HepG2 (cell line): ENCODE results near the gene SPATA33. TPM values are rescaled to one million over a fixed set of nuclear protein-coding genes. Genes with fewer than 3 reads are reported as not detected.

Source experiments
- ARNTL ChIP-seq: sonication (generic); formaldehyde crosslinking; IDR thresholded peaks from 2 replicates; pipeline ENCODE4 v1.4.0; 2020; ENCODE audit warnings: mild to moderate bottlenecking, missing genetic modification reagents
- CBX5 ChIP-seq: sonication (generic); formaldehyde crosslinking; IDR thresholded peaks from 2 replicates; pipeline ENCODE4 v1.4.0; 2020; ENCODE audit warnings: missing genetic modification reagents, borderline replicate concordance
- EP300 ChIP-seq, 3 experiments: sonication (generic) in 1 of 3; formaldehyde crosslinking in 1 of 3; IDR thresholded peaks; 2 replicates each; pipeline versions ENCODE4 v1.5.1 to v1.6.1; 2011 to 2020; ENCODE audit warnings: low read depth in 2 of 3, low read length in 2 of 3, borderline replicate concordance in 1 of 3, improper control_type of control experiment in 1 of 3, mild to moderate bottlenecking in 1 of 3, missing genetic modification reagents in 1 of 3, moderate library complexity in 1 of 3
- HMG20B ChIP-seq: conservative IDR thresholded peaks from 2 replicates; pipeline ENCODE4 v1.6.1; 2016; ENCODE audit warnings: missing genetic modification reagents, missing compliant biosample characterization
- HNRNPLL ChIP-seq: fragments of 200-400 bp; formaldehyde crosslinking; IDR thresholded peaks from 2 replicates; pipeline ENCODE4 v1.6.1; 2017; ENCODE audit warnings: mild to moderate bottlenecking, low read depth, low read length; ENCODE audit not compliant: poor library complexity, severe bottlenecking
- KAT2B ChIP-seq: fragments of 150-350 bp; IDR thresholded peaks from 2 replicates; pipeline ENCODE4 v1.6.1; 2014; ENCODE audit warnings: low read depth, low read length, borderline replicate concordance
- MXD1 ChIP-seq: sonication (generic); formaldehyde crosslinking; IDR thresholded peaks from 2 replicates; pipeline ENCODE4 v1.4.0; 2020; ENCODE audit warnings: mild to moderate bottlenecking, missing genetic modification reagents
- MXD4 ChIP-seq: IDR thresholded peaks from 2 replicates; pipeline ENCODE4 v1.6.1; 2016; ENCODE audit warnings: mild to moderate bottlenecking, missing biosample characterization, missing genetic modification reagents
- PHF21A ChIP-seq: sonication (generic); formaldehyde crosslinking; IDR thresholded peaks from 2 replicates; pipeline ENCODE4 v1.5.0; 2020; ENCODE audit warnings: mild to moderate bottlenecking, missing genetic modification reagents
- POGZ ChIP-seq: sonication (generic); formaldehyde crosslinking; IDR thresholded peaks from 2 replicates; pipeline ENCODE4 v1.4.0; 2020; ENCODE audit warnings: mild to moderate bottlenecking, missing genetic modification reagents
- RFXANK ChIP-seq: IDR thresholded peaks from 2 replicates; pipeline ENCODE4 v1.6.1; 2016
- TFDP2 ChIP-seq: sonication (generic); formaldehyde crosslinking; IDR thresholded peaks from 2 replicates; pipeline ENCODE4 v1.4.0; 2020; ENCODE audit warnings: missing genetic modification reagents
- TIGD3 ChIP-seq: sonication (generic); formaldehyde crosslinking; IDR thresholded peaks from 2 replicates; pipeline ENCODE4 v1.5.1; 2020; ENCODE audit warnings: mild to moderate bottlenecking, missing genetic modification reagents, borderline replicate concordance
- ZBTB7A ChIP-seq: sonication (generic); formaldehyde crosslinking; IDR thresholded peaks from 2 replicates; pipeline ENCODE4 v1.8.0; 2022; ENCODE audit warnings: mild to moderate bottlenecking, missing genetic modification reagents
- ZFP1 ChIP-seq: IDR thresholded peaks from 2 replicates; pipeline ENCODE4 v1.6.1; 2016
- ZMYM4 ChIP-seq: sonication (generic); formaldehyde crosslinking; IDR thresholded peaks from 2 replicates; pipeline ENCODE4 v1.8.1; 2023; ENCODE audit warnings: mild to moderate bottlenecking, missing genetic modification reagents
- ZNF143 ChIP-seq: sonication (generic); formaldehyde crosslinking; IDR thresholded peaks from 2 replicates; pipeline ENCODE4 v1.4.0; 2020; ENCODE audit warnings: missing genetic modification reagents
- ZNF20 ChIP-seq: sonication (generic); formaldehyde crosslinking; IDR thresholded peaks from 2 replicates; pipeline ENCODE4 v1.4.0; 2020; ENCODE audit warnings: mild to moderate bottlenecking, moderate library complexity, missing genetic modification reagents
- ZNF253 ChIP-seq: sonication (generic); formaldehyde crosslinking; IDR thresholded peaks from 2 replicates; pipeline ENCODE4 v1.8.0; 2022; ENCODE audit warnings: mild to moderate bottlenecking, missing genetic modification reagents, borderline replicate concordance
- ZNF263 ChIP-seq: sonication (generic); formaldehyde crosslinking; IDR thresholded peaks from 2 replicates; pipeline ENCODE4 v1.4.0; 2020; ENCODE audit warnings: missing genetic modification reagents
- ZNF557 ChIP-seq: sonication (generic); formaldehyde crosslinking; IDR thresholded peaks from 2 replicates; pipeline ENCODE4 v1.4.0; 2020; ENCODE audit warnings: missing genetic modification reagents
- ZXDC ChIP-seq: sonication (generic); formaldehyde crosslinking; IDR thresholded peaks from 2 replicates; pipeline ENCODE4 v1.5.0; 2020; ENCODE audit warnings: mild to moderate bottlenecking, missing genetic modification reagents
- polyA plus RNA-seq, 8 experiments: library from polyadenylated mRNA; depleted of rRNA in 3 of 8; stranded (reverse) in 7 of 8; unstranded in 1 of 8; fragments of >200 nt; fragmentation: Illumina TruSeq in 4 of 8; extraction: Trizol in 4 of 8; gene quantifications; 2 replicates each; pipeline versions ENCODE4 v1.2.1 to v1.2.3, GENCODE V29; 2011 to 2016; ENCODE audit warnings: low read depth in 4 of 8, missing spikeins in 1 of 8, mixed read lengths in 1 of 8; ENCODE audit not compliant: insufficient read depth in 1 of 8
- total RNA-seq, 5 experiments: library from RNA; depleted of rRNA; stranded (reverse); fragments of >200 nt; fragmentation: Illumina TruSeq; extraction: Trizol; gene quantifications; 2 replicates each; pipeline ENCODE4 v1.2.3, GENCODE V29; 2016; ENCODE audit warnings: low read depth in 1 of 5

SPATA33 gene
- total and polyA plus RNA-seq, 2 of the 13 experiments (the other 11 are each of a cell fraction or from before 2014, with no cell fraction given) = 5.7 to 11.0 TPM

GRCh38 chr16:89701425-89702406 is 44.1 kb downstream of the SPATA33 start, which contains the start of gene SPATA2L (continued):
- TF ChIP-seq TIGD3 (CRISPR knock-in tag) (no peak; the same call in 1 of the 2 replicates), EP300 (IDR thresholded peaks at IDR 0.05; ENCODE audit: low read depth in 2 of 2, low read length in 2 of 2) (no peak; a peak in 1 of 4 replicates), EP300 (CRISPR knock-in tag; IDR thresholded peaks at IDR 0.05; ENCODE audit: borderline replicate concordance) (no peak), ZFP1 (no peak), HNRNPLL (peak; percentile 85), ZMYM4 (peak; percentile 62; the same call in 1 of the 2 replicates), TFDP2 (peak; percentile 58), ZNF253 (CRISPR knock-in tag) (no peak), KAT2B (no peak), ZNF20 (CRISPR knock-in tag) (no peak), ZBTB7A (CRISPR knock-in tag) (no peak; the same call in 1 of the 2 replicates), ZNF263 (CRISPR knock-in tag) (peak; percentile 42), ZNF557 (CRISPR knock-in tag) (no peak), CBX5 (CRISPR knock-in tag) (no peak), MXD1 (CRISPR knock-in tag) (peak; percentile 86; the same call in 1 of the 2 replicates), HMG20B (CRISPR knock-in tag) (no peak; the same call in 1 of the 2 replicates), ZXDC (no peak), POGZ (CRISPR knock-in tag) (no peak), MXD4 (CRISPR knock-in tag) (peak; percentile 86), PHF21A (CRISPR knock-in tag) (peak; percentile 7; the same call in 1 of the 2 replicates), ARNTL (CRISPR knock-in tag) (peak; percentile 56), ZNF143 (CRISPR knock-in tag) (peak; percentile 37; the same call in 1 of the 2 replicates), RFXANK (CRISPR knock-in tag) (no peak)
